HG02678 (cell line): ENCODE results near the gene DCBLD2.
"Not testable (repeated sequence)": the region's sequence is repeated elsewhere in the genome, so short reads cannot be mapped to it uniquely, and the experiment has no call there.

ENCODE experiments used
- ATAC-seq: cut with Tn5 transposase; IDR thresholded peaks from one replicate; pipeline ENCODE4 v1.9.1; 2021; ENCODE audit warnings: mild to moderate bottlenecking, moderate library complexity; ENCODE audit not compliant: unreplicated experiment

DCBLD2 gene

DNA sequence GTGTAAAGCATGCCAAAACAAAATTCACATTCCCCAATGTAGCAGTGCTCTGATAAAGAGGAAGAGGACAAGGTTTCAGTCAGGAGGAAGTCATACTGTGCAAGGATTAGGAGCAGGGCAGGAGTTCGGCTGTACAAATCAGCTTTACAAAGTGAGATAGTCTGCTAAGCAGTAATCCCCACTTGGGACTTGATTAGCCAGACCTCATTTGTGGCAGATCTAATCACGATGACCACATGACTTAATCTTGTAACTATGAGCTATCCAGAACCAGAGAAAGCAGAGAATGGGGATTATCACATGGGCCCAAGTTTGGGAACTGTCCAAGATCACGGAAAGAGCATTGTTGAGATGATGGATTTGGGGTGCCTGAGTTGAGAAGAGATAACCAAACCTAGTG lies 7.8 kb downstream of the DCBLD2 start:
- ATAC-seq = no peak

DNA sequence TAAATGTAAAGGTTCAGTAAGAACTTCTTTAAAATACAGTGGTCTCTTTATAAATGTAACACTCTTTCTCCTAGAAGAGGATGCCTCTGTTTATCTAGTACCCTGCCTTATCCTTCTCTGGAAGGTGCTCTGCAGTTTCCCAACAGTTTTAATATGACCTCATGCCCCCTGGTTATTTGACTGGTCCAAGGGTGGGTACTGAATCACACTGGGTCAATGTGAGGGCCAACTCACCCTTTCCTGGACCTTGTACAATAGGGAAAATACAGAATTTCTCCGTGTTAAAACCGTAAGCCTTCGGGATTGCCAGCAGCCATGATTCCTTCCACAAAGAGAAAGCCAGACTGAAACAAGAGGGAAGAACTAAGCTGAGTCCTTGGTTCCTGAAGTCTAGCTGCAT lies 9.2 kb downstream of the DCBLD2 start:
- no peak for ATAC-seq

- ATAC-seq = no peak
These were observed 10.3 kb downstream of the DCBLD2 start for GRCh38 chr3:98890965-98891910.

- ATAC-seq = no peak
These were observed 11.2 kb downstream of the DCBLD2 start for GRCh38 chr3:98890181-98890835.

- ATAC-seq = no peak
These were observed 13.8 kb downstream of the DCBLD2 start for GRCh38 chr3:98887684-98888083.

GRCh38 chr3:98886525-98886924 lies 15.0 kb downstream of the DCBLD2 start:
- no peak for ATAC-seq

DNA sequence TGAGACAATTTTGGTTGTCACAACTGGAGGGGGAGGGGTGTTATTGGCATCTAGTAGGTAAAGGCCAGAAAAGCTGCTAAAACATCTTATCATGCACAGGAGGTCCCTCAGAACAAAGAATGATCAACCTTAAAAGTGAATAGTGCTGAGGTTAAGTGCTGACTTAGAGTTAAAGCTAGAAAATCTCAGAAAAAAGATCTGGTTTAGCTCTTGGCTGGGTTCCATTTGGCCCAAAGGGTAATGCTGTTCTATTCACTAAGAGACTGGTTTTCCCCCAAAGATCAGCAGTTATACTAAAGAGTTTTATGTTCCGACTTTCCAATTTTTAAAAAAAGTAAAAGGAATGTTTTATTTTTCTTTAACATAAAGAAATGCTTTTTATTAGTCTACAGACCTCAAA lies 15.6 kb downstream of the DCBLD2 start:
- ATAC-seq = no peak

- no peak for ATAC-seq
These were observed 16.7 kb downstream of the DCBLD2 start for GRCh38 chr3:98884675-98885371.

- ATAC-seq = not testable (repeated sequence)
These were observed 18.7 kb downstream of the DCBLD2 start for GRCh38 chr3:98882614-98883333.

- ATAC-seq = peak; percentile 66
These were observed 24.4 kb downstream of the DCBLD2 start for GRCh38 chr3:98877132-98877531.

- ATAC-seq = no peak
These were observed 26.0 kb downstream of the DCBLD2 start for GRCh38 chr3:98875535-98875934.

DNA sequence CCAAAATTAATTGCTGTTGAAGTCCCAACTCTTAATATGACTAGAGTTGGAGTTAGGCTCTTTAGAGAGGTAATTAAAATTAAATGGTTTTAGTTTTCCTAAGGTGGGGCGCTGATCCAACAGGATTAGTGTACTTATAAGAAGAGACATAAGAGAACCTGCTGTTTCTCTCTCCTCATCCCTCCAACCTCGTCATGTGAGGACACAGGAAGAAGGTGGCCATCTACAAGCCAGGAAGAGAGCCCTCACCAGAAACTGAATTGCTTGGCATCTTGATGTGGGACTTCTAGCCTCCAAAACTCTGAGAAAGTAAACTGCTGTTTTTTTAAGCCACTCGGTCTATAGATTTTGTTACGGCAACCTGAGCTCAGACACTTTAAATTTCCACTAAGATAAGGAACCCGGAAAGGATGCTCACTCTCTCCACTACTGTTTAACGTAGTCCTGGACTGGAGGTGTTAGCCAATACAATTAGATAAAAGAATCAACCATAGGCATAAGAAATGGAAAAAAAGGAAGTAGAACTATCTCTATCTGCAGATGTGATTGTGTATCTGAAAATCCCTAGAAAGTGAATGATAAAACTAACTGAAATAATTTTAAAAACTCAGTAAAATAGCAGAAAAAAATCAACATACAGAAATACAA lies 26.8 kb downstream of the DCBLD2 start:
- ATAC-seq = no peak

DNA sequence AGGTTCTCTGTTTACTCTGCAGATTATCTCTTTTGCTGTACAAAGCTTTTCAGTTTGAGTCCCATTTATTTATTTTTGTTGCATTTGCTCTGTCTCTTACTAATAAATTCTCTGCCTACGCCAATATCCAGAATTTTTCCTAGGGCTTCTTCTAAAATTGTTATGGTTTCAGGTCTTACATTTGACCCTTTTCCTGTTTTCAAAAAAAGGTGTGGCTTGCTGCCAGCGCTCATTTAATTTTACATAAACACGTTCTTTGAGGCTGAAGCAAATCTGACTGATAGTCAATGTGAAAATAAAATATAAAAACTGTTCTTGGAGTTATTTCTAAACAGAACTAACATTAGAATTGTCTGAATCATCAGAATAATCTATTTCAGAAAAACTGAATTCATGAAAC lies 32.1 kb downstream of the DCBLD2 start:
- no peak for ATAC-seq

GRCh38 chr3:98857971-98858370 lies 43.5 kb downstream of the DCBLD2 start:
- ATAC-seq = not testable (repeated sequence)

DNA sequence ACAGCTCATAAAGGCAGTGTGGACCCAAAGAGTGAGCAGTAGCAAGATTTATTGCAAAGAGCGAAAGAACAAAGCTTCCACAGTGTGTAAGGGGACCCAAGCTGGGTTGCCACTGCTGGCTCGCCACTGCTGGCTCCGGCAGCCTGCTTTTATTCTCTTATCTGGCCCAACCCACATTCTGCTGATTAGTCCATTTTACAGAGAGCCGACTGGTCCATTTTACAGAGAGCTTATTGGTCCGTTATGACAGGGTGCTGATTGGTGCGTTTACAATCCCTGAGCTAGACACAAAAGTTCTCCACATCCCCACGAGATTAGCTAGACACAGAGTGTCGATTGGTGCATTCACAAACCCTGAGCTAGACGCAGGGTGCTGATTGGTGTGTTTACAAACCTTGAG lies 44.2 kb downstream of the DCBLD2 start:
- not testable (repeated sequence) for ATAC-seq

- no peak for ATAC-seq
These were observed 44.8 kb downstream of the DCBLD2 start for GRCh38 chr3:98856724-98857123.

GRCh38 chr3:98855806-98856400 lies 45.6 kb downstream of the DCBLD2 start:
- ATAC-seq = no peak

- no peak for ATAC-seq
These were observed 53.4 kb downstream of the DCBLD2 start for GRCh38 chr3:98848108-98848507.

DNA sequence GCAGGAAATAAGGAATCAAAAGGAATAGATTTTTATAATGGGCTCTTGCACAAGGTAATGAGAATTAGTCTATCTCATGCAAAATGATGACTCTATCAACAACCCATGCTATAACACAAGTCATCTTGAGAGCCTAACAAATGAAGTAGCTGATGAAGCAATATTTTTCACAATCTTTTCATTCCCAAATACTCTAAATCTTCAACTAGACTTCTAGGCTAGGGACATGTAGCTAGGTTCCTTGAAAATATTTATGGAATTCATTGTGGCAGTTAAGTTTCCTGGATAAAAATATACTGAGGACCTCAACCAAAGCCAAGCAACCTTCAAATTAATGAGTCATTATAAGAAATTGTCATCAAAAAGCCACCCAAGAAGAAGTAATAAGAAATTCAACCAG lies 55.4 kb downstream of the DCBLD2 start:
- no peak for ATAC-seq
